DOHH2 (cell line): ENCODE data around the gene LIPI.

Source experiments
- H3F3A ChIP-seq: fragments of 200-600 bp; sonication (generic), shearing (Covaris generic); 2 replicates; pipeline ENCODE4 v1.6.0; 2016; ENCODE audit warnings: antibody characterized with exemption, mild to moderate bottlenecking; ENCODE audit not compliant: control insufficient read depth, insufficient read depth
- H3K27ac ChIP-seq: fragments of 200-600 bp; sonication (generic); 2 replicates; pipeline ENCODE4 v1.5.1; 2014; ENCODE audit warnings: low read depth, mild to moderate bottlenecking, low read length, moderate library complexity
- H3K27me3 ChIP-seq: fragments of 200-600 bp; sonication (generic); 2 replicates; pipeline ENCODE4 v1.6.1; 2014; ENCODE audit warnings: mild to moderate bottlenecking, low read length, mixed read lengths; ENCODE audit not compliant: control insufficient read depth
- H3K36me3 ChIP-seq: fragments of 200-600 bp; sonication (generic); 2 replicates; pipeline ENCODE4 v1.6.1; 2014; ENCODE audit warnings: mild to moderate bottlenecking, low read length, moderate library complexity, mixed read lengths; ENCODE audit not compliant: control insufficient read depth
- H3K4me1 ChIP-seq: fragments of 200-600 bp; sonication (generic); 2 replicates; pipeline ENCODE4 v1.6.1; 2014; ENCODE audit warnings: mild to moderate bottlenecking, low read length, mixed read lengths; ENCODE audit not compliant: control insufficient read depth
- H3K4me2 ChIP-seq: fragments of 200-600 bp; sonication (generic); 2 replicates; pipeline ENCODE4 v1.6.0; 2014; ENCODE audit warnings: mild to moderate bottlenecking, low read length, moderate library complexity
- H3K4me3 ChIP-seq: fragments of 200-600 bp; sonication (generic); 2 replicates; pipeline ENCODE4 v1.5.1; 2014; ENCODE audit warnings: mild to moderate bottlenecking, low read length, mixed read lengths
- H3K79me2 ChIP-seq: fragments of 200-600 bp; sonication (generic); 2 replicates; pipeline ENCODE4 v1.6.1; 2014; ENCODE audit warnings: mild to moderate bottlenecking, low read length, mixed read lengths; ENCODE audit not compliant: control insufficient read depth
- H3K9me2 ChIP-seq: fragments of 200-600 bp; sonication (generic); replicated peaks from 2 replicates; pipeline ENCODE4 v1.6.1; 2014; ENCODE audit warnings: mild to moderate bottlenecking, low read length, mixed read lengths; ENCODE audit not compliant: control insufficient read depth
- H3K9me3 ChIP-seq: fragments of 200-600 bp; sonication (generic); 2 replicates; pipeline ENCODE4 v1.6.1; 2014; ENCODE audit warnings: antibody characterized with exemption, low read length, mixed read lengths; ENCODE audit not compliant: control insufficient read depth, insufficient read depth
- H4K20me1 ChIP-seq: fragments of 200-600 bp; sonication (generic); 2 replicates; pipeline ENCODE4 v1.6.0; 2014; ENCODE audit warnings: low read depth, mild to moderate bottlenecking, antibody characterized with exemption, low read length, moderate library complexity; ENCODE audit not compliant: control insufficient read depth, insufficient read depth
- EZH2phosphoT487 ChIP-seq: fragments of 200-600 bp; sonication (generic); IDR thresholded peaks from 2 replicates; pipeline ENCODE4 v1.6.1; 2017; ENCODE audit warnings: borderline replicate concordance, mild to moderate bottlenecking, antibody characterized with exemption, low read length, moderate library complexity, mixed read lengths
- TF ChIP-seq, protein P1 (sequence below): fragments of 200-600 bp; sonication (generic); IDR thresholded peaks from one replicate; pipeline ENCODE4 v1.5.1; 2014; ENCODE audit warnings: antibody characterized with exemption, mild to moderate bottlenecking, low read depth, low read length; ENCODE audit not compliant: poor library complexity, severe bottlenecking

LIPI gene

DNA sequence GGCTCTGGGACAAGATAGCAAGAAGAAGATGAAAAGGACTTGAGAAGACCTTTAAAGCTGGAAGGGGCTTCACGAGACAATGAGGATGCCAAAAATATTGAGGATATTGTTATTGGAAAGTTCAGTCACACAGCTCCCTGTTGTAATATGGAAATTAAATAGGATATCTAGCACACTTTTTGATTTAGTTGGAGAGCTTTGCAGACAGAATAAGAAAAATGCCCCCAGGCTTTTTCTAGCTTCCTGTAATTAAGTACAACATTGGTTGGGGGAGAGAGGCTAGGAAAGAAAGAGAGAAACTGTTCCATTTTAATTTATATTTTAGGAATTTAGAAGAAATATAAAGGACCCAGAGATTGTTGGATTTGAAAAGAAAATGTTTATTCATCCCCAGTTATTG, 32.7 kb upstream of the LIPI start:
- Histone ChIP-seq H4K20me1 (no peaks in the 10 kb centered on the region), H3K27me3 (no peaks in the 10 kb centered on the region), H3K36me3 (no peaks in the 10 kb centered on the region), H3K4me3 (no peak overlapping the region), H3K9me2 (no peaks in the 10 kb centered on the region), H3K27ac (no peak overlapping the region), H3K9me3 (no peaks in the 10 kb centered on the region), H3F3A (no peaks in the 10 kb centered on the region), H3K4me2 (no peak overlapping the region), H3K4me1 (no peaks in the 10 kb centered on the region), H3K79me2 (no peaks in the 10 kb centered on the region)
- TF ChIP-seq EZH2phosphoT487 = no peak
- TF ChIP-seq, protein P1, sequence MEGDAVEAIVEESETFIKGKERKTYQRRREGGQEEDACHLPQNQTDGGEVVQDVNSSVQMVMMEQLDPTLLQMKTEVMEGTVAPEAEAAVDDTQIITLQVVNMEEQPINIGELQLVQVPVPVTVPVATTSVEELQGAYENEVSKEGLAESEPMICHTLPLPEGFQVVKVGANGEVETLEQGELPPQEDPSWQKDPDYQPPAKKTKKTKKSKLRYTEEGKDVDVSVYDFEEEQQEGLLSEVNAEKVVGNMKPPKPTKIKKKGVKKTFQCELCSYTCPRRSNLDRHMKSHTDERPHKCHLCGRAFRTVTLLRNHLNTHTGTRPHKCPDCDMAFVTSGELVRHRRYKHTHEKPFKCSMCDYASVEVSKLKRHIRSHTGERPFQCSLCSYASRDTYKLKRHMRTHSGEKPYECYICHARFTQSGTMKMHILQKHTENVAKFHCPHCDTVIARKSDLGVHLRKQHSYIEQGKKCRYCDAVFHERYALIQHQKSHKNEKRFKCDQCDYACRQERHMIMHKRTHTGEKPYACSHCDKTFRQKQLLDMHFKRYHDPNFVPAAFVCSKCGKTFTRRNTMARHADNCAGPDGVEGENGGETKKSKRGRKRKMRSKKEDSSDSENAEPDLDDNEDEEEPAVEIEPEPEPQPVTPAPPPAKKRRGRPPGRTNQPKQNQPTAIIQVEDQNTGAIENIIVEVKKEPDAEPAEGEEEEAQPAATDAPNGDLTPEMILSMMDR = no peak

DNA sequence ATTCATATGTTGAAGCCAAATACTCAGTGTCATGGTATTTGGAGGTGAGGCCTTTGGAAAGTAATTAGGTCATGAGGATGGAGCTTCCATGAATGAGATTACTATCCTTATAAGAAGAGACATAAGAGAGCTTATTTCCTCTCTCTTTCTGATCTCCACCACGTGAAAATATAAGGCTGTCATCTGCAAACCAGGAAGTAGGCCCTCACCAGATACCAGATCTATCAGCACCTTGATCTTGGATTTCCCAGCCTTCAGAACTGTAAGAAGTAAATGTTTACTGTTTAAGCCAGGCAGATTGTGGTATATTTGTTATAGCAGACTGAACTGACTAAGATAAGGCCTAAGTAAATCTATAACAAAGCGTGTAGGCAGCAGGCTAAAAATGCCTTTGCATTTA, 30.5 kb upstream of the LIPI start:
- no peaks in the 10 kb centered on the region for H4K20me1 ChIP-seq
- no peaks in the 10 kb centered on the region for H3K27me3 ChIP-seq
- H3K79me2 ChIP-seq = no peaks in the 10 kb centered on the region
- no peak overlapping the region for H3K4me2 ChIP-seq
- no peaks in the 10 kb centered on the region for H3F3A ChIP-seq
- H3K36me3 ChIP-seq = no peaks in the 10 kb centered on the region
- TF ChIP-seq EZH2phosphoT487 = no peak
- TF ChIP-seq, protein P1 = no peak
- no peaks in the 10 kb centered on the region for H3K9me2 ChIP-seq
- no peak overlapping the region for H3K4me3 ChIP-seq
- H3K9me3 ChIP-seq = no peaks in the 10 kb centered on the region
- no peaks in the 10 kb centered on the region for H3K4me1 ChIP-seq
- H3K27ac ChIP-seq = no peak overlapping the region

DNA sequence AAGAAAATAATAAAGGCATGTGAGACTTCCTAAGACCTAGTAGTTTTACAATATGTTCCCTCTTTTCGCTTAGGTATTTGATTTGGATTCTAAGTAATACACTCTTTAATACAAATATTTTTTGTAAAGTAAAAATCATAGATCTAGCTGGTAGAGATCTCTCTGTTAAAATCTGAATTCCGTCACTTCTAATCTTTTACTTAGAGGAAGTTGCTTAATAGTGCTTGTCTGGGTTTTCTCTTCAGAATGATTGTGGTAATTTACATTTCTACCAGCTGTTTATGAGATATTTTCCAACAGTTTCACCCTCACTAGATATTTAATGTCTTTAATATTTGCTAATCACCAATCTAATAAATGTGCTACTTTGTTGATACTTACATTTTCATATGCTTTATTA, 28.5 kb upstream of the LIPI start:
- Histone ChIP-seq H4K20me1 (no peaks in the 10 kb centered on the region), H3K9me3 (no peaks in the 10 kb centered on the region), H3K79me2 (no peaks in the 10 kb centered on the region), H3K4me3 (no peak overlapping the region), H3K4me2 (no peak overlapping the region), H3K27me3 (no peaks in the 10 kb centered on the region), H3K27ac (no peak overlapping the region), H3K4me1 (no peaks in the 10 kb centered on the region), H3K9me2 (no peaks in the 10 kb centered on the region), H3K36me3 (no peaks in the 10 kb centered on the region), H3F3A (no peaks in the 10 kb centered on the region)
- TF ChIP-seq EZH2phosphoT487 = no peak
- TF ChIP-seq, protein P1 = no peak

DNA sequence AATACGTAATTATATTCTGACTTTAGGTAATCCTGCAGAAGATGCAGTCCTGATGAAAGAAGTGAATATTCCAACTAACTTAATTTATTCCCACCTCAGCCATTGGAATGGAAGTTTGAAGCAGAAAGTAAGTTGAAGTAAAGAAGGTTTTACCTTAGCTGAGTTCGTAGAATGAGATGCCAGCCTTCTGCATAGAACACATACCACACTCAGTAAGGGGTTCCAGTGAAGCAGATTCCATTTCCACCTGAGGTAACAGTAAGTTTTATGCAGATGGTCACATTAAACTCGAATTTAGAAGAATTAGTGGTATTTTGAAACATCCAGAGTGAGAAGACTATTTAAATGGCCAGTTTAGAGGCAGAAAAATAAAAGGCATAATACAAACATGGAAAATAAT, 25.4 kb upstream of the LIPI start:
- TF ChIP-seq EZH2phosphoT487 = no peak
- TF ChIP-seq, protein P1 = no peak
- H3K9me2 ChIP-seq = no peaks in the 10 kb centered on the region

More for the DNA sequence above, 25.4 kb upstream of the LIPI start:
- H3K4me1 ChIP-seq = no peaks in the 10 kb centered on the region
- no peak overlapping the region for H3K4me2 ChIP-seq
- no peak overlapping the region for H3K4me3 ChIP-seq
- no peaks in the 10 kb centered on the region for H3K79me2 ChIP-seq
- no peak overlapping the region for H3K27ac ChIP-seq
- no peaks in the 10 kb centered on the region for H3K27me3 ChIP-seq
- no peaks in the 10 kb centered on the region for H3F3A ChIP-seq
- H3K9me3 ChIP-seq = 0 out of 2 replicates have a peak, but pooled peaks cover 4% of the 10 kb centered on the region
- no peaks in the 10 kb centered on the region for H4K20me1 ChIP-seq
- no peaks in the 10 kb centered on the region for H3K36me3 ChIP-seq
